Common myeloid progenitor, CD34-positive (primary cell): ENCODE measurements around the gene TRIM46.
A peak's percentile ranks its signal among the peaks of the same experiment; 100 is the strongest.
"Not testable (repeated sequence)": the region's sequence is repeated elsewhere in the genome, so short reads cannot be mapped to it uniquely, and the experiment has no call there.

Source experiments
- CTCF ChIA-PET: fragments of 350-600 bp; sonication (Branson Sonifier 250); formaldehyde crosslinking; loops from one replicate; lab custom pipeline; 2021; ENCODE audit warnings: antibody characterized with exemption; lab: Charles Lee
- POLR2A ChIA-PET: fragments of 350-600 bp; sonication (Branson Sonifier 250); formaldehyde crosslinking; loops from one replicate; lab custom pipeline; 2021; ENCODE audit warnings: antibody characterized with exemption; lab: Charles Lee
- DNase-seq, 3 donors: peaks; one replicate each; pipeline versions ENCODE4 v3.0.0 to v3.0.0-alpha.2; 2013
- H3K27ac ChIP-seq, 2 experiments: 1 replicate in 1 of 2; 2 replicates in 1 of 2; pipeline ENCODE4 v1.7.0; 2013; ENCODE audit warnings: inconsistent platforms in 2 of 2, low read length in 2 of 2, mild to moderate bottlenecking in 2 of 2, low read depth in 1 of 2, moderate library complexity in 1 of 2; ENCODE audit not compliant: severe bottlenecking in 2 of 2, insufficient read depth in 1 of 2, poor library complexity in 1 of 2
- H3K27me3 ChIP-seq, 5 experiments: replicated peaks in 2 of 5; 1 replicate in 3 of 5; 2 replicates in 2 of 5; pipeline versions ENCODE4 v1.6.1 to v1.7.0; 2013; ENCODE audit warnings: low read length in 4 of 5, mild to moderate bottlenecking in 2 of 5, moderate library complexity in 2 of 5, inconsistent platforms in 1 of 5; ENCODE audit not compliant: insufficient read depth in 5 of 5, control insufficient read depth in 4 of 5
- H3K36me3 ChIP-seq, 4 experiments: 1 replicate in 2 of 4; 2 replicates in 2 of 4; pipeline versions ENCODE4 v1.6.1 to v1.7.0; 2013; ENCODE audit warnings: low read length in 3 of 4, control low read depth in 1 of 4, mild to moderate bottlenecking in 1 of 4; ENCODE audit not compliant: control insufficient read depth in 4 of 4, insufficient read depth in 4 of 4
- H3K4me1 ChIP-seq, 4 experiments: 1 replicate in 3 of 4; 2 replicates in 1 of 4; pipeline versions ENCODE4 v1.6.1 to v1.7.1; 2013; ENCODE audit warnings: low read length in 3 of 4, mild to moderate bottlenecking in 3 of 4, control low read depth in 1 of 4, inconsistent platforms in 1 of 4, moderate library complexity in 1 of 4; ENCODE audit not compliant: control insufficient read depth in 4 of 4, insufficient read depth in 4 of 4; ENCODE audit errors: control extremely low read depth in 1 of 4
- H3K4me3 ChIP-seq, 7 experiments: 1 replicate in 4 of 7; 2 replicates in 3 of 7; pipeline versions ENCODE4 v1.5.1 to v1.7.0; 2013; ENCODE audit warnings: mild to moderate bottlenecking in 7 of 7, low read length in 6 of 7, moderate library complexity in 6 of 7, inconsistent platforms in 2 of 7, low read depth in 2 of 7, control low read depth in 1 of 7; ENCODE audit not compliant: insufficient read depth in 4 of 7, control insufficient read depth in 1 of 7; ENCODE audit errors: extremely low read depth in 1 of 7
- H3K9me3 ChIP-seq, 5 experiments: 1 replicate in 4 of 5; 2 replicates in 1 of 5; pipeline versions ENCODE4 v1.6.1 to v1.7.1; 2013; ENCODE audit warnings: low read length in 4 of 5, mild to moderate bottlenecking in 2 of 5, inconsistent platforms in 1 of 5, low read depth in 1 of 5, moderate library complexity in 1 of 5; ENCODE audit not compliant: control insufficient read depth in 4 of 5, insufficient read depth in 2 of 5; ENCODE audit errors: control extremely low read depth in 1 of 5
- WGBS: methylation state at CpG from one replicate; pipeline ENCODE4 v1.1.5; 2013; ENCODE audit not compliant: insufficient coverage; 5-methylcytosine and 5-hydroxymethylcytosine counted together

Gene TRIM46

DNA sequence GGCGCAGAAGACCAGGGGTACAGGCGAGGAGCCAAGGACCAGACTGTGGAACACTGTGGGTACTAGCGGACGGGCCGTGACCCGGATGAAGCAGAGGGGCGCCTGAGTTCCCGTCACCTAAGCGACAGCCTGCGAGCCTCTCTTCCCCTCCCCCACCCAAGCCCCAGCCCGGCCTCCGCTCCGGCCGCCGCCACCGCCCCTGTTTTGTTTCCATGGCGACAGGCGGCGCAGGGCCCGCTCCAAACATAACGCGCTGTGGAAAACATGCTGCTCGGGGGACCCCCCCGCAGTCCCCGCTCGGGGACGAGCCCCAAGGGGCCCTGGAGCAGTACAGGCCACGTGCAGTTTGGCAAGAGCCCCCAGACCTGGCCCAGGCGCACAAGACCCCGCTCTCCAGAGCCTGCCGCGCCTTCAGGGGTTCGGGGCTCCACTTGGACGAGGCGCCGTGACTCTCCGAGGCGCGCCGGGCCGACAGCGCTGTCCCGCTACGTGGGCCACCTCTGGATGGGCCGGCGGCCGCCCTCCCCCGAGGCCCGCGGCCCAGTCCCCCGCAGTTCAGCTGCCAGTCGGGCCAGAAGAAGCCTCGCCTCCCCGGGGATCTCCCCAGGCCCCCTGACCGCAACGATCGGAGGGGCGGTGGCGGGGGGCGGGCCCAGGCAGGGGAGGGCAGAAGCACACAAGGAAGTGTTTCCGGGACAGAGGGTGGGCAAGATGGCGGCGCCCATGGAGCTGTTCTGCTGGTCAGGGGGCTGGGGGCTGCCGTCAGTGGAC, 35.1 kb downstream of the TRIM46 start, which contains the start of gene MTX1:
TSS of gene MTX1 (plus strand) at position 155 of the 771 bp plus-strand sequence. CDS start at position 265, 110 bp downstream.
- H3K4me1 ChIP-seq = peaks cover 16 to 33% (median 31%) of the 10 kb centered on the region in 4 experiments
- H3K27me3 ChIP-seq = no peaks in the 10 kb centered on the region
- WGBS = 0% methylated on average over 58 of the region's 64 CpGs
- ChIA-PET POLR2A (interaction anchor here (0.7 to 2.1 kb wide), 4 partner anchors 15 to 115 kb away, joined by 3 to 8 read pairs (median 5); no protein-coding TSS in a partner anchor), CTCF (interaction anchor here (0.7 to 6.7 kb wide), 8 partner anchors 14 to 42 kb away, joined by 3 to 59 read pairs (median 20); partner anchors contain the start of gene KRTCAP2)
- H3K4me3 ChIP-seq = peak within 1 kb of the TSS; percentile 81 to 100 (median 90)
- H3K27ac ChIP-seq = peak within 1 kb of the TSS; percentile 98 to 99
- peak; percentile 87 to 96 (median 93) for DNase-seq
- H3K9me3 ChIP-seq = no peaks in the 10 kb centered on the region
- peaks cover 0 to 18% (median 3%) of the 10 kb centered on the region in 4 experiments for H3K36me3 ChIP-seq

DNA sequence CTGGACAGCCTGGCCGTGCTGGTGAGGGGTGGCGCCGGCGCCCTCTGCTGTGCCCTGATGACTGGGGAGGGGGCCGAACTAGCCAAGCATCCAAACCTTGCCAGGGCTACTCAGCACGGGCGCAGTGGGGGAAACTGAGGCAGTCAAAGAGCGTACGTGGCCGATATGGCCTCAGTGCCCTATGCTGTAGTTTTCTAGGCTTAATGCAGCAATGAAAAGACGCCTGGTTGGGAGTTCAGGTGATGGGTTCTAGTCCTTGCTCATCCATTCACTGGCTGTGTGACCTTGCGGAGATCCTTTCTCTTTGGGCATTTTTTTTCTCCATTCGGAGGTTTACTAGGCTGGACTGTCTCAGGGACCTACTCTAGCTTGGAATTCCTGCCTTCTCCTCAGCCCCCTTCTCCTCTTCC, 35.7 kb downstream of the TRIM46 start:
- peak overlapping the region; percentile 98 to 99 for H3K27ac ChIP-seq
- H3K27me3 ChIP-seq = no peaks in the 10 kb centered on the region
- peaks cover 16 to 33% (median 31%) of the 10 kb centered on the region in 4 experiments for H3K4me1 ChIP-seq
- H3K36me3 ChIP-seq = peaks cover 0 to 18% (median 3%) of the 10 kb centered on the region in 4 experiments
- ChIA-PET CTCF (interaction anchor here (0.9 to 6.7 kb wide), 6 partner anchors 15 to 42 kb away, joined by 3 to 59 read pairs (median 20); no protein-coding TSS in a partner anchor), POLR2A (interaction anchor here (0.7 to 2.1 kb wide), 4 partner anchors 16 to 114 kb away, joined by 3 to 8 read pairs (median 5); no protein-coding TSS in a partner anchor)
- peak overlapping the region; percentile 81 to 100 (median 90) for H3K4me3 ChIP-seq
- 5% methylated on average over 13 of the region's 13 CpGs for WGBS
- H3K9me3 ChIP-seq = no peaks in the 10 kb centered on the region
- no peak for DNase-seq

DNA sequence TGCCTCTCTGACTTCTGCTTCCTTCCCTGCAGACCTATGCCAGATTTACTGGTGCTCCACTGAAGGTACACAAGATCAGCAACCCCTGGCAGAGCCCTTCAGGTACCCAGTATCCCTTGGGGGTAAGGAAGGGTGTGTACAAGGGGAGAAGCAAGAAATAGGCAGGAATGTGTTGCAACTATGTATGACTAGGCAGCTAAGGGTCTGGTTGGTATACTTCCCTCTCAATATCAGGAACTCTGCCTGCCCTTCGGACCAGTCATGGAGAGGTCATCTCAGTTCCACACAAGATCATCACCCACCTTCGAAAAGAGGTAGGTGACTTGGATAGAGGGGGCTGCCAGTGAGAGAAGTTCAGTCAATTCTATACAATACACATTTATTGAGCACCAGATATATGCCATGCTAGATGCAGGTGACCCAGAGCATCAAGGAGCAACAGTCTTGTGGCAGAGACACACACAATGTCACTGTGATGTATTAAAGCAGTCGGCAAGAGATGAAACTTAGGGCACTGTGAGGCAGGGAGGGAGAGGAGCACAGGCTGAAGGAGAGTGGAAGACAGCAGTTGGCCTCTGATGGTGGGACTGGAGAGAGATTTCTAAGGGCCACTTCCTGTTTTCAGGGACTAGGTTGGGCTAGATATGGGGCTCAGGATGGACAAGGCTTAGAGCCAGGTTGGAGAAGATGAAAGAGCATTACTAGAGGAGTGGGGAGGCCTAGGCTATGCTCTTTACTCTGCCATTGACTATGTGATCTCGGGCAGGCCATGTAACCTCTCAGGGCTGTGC, 36.9 kb downstream of the TRIM46 start:
- DNase-seq = no peak
- Histone ChIP-seq H3K27me3 (no peaks in the 10 kb centered on the region), H3K4me1 (peaks cover 16 to 33% (median 31%) of the 10 kb centered on the region in 4 experiments), H3K36me3 (peaks cover 4 to 23% (median 8%) of the 10 kb centered on the region in 4 experiments), H3K27ac (no peak overlapping the region), H3K4me3 (peak overlapping the region in 2 of 7 experiments; percentile 37 to 100), H3K9me3 (no peaks in the 10 kb centered on the region)
- CTCF ChIA-PET = no interaction called here
- POLR2A ChIA-PET = no interaction called here
- WGBS = 100% methylated on average over 3 of the region's 4 CpGs

DNA sequence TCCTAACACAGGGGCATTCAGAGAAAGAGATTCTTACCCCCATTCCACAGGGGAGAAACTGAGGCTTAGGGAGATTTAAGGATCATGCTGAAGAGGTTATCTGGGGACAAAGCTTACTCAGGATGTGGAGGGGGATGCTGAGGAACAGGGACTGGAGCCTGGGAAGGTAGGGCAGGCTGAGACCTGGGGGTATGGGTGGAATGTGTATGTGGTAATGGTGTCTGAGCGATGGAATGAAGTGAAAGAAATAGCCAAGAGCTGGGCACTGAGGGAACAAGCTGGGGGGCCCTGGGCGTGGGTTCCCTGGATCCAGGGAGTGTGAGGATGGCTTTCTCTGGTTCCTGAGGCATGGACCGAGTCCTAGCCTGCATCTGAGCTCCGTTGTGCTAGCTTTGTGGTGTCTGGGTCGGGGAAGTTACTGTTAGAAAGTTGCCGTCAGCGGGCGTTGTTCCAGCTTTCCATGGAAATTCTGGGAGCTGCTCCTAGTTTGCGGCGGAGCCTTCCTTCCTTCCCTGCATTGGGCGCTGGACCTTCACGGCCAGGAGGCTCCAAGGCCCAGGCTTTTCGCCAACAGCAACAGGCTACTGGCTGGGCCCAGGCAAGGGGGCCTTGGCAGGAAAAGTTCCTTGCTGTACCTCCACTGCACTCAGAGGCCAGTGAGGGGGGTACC, 37.9 kb downstream of the TRIM46 start:
- 95% methylated on average over 8 of the region's 13 CpGs for WGBS
- peak overlapping the region in 1 of 7 experiments; percentile 37 for H3K4me3 ChIP-seq
- not testable (repeated sequence) for H3K27ac ChIP-seq

DNA sequence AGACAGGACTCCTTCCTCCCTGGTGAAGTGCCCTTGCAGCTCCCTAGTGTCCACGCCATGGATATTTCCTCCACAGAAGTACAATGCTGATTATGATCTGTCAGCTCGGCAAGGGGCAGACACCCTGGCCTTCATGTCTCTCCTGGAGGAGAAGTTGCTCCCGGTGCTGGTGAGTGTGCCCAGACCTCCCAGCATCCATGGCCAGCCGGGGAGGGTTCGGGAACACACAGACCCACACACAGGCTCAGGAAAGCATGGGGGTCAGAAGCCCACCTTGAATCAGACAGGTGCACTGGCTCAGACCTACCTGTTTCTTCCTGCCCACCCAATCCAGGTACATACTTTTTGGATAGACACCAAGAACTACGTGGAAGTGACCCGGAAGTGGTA, 38.4 kb downstream of the TRIM46 start:
- H3K4me3 ChIP-seq, H3K27me3 ChIP-seq, H3K9me3 ChIP-seq, H3K27ac ChIP-seq, DNase-seq, POLR2A ChIA-PET: not testable (repeated sequence)
- CTCF ChIA-PET = interaction anchor here (1.1 kb wide), 1 partner anchor 16 kb away, joined by 3 read pairs; no protein-coding TSS in a partner anchor
- H3K36me3 ChIP-seq = peaks cover 6 to 29% (median 9%) of the 10 kb centered on the region in 4 experiments
- peaks cover 16 to 28% (median 26%) of the 10 kb centered on the region in 4 experiments for H3K4me1 ChIP-seq
- 97% methylated on average over 3 of the region's 7 CpGs for WGBS

More for the DNA sequence above, 37.9 kb downstream of the TRIM46 start:
- Histone ChIP-seq H3K4me1 (peaks cover 16 to 33% (median 31%) of the 10 kb centered on the region in 4 experiments), H3K36me3 (peaks cover 5 to 27% (median 9%) of the 10 kb centered on the region in 4 experiments)
- DNase-seq, POLR2A ChIA-PET, H3K9me3 ChIP-seq, H3K27me3 ChIP-seq: not testable (repeated sequence)
- CTCF ChIA-PET = interaction anchor here (1.1 kb wide), 1 partner anchor 17 kb away, joined by 3 read pairs; no protein-coding TSS in a partner anchor

DNA sequence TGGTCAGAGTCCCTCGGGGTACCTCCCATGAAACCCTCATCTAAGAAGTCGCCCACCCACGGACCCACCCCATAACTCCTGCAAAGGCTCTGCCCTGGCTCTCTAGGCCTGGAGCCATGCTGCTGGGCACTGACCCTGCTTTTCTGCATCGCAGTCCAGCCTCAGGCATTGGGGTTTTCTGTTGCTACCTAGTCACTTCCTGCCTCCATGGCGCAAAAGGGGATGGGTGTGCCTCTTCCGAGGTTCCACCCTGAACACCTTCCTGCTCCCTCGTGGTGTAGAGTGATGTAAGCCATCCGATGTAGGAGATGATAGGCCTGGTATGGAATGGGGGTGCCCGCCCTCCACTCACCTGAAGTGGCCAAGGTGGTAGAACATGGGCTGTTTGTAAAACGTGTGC, 41.1 kb downstream of the TRIM46 start:
- H3K4me3 ChIP-seq, H3K9me3 ChIP-seq, CTCF ChIA-PET, POLR2A ChIA-PET, H3K27ac ChIP-seq, H3K27me3 ChIP-seq, DNase-seq: not testable (repeated sequence)
- WGBS = 83% methylated on average over 1 of the region's 10 CpGs
- H3K36me3 ChIP-seq = peaks cover 6 to 31% (median 10%) of the 10 kb centered on the region in 4 experiments
- peaks cover 12 to 19% (median 14%) of the 10 kb centered on the region in 4 experiments for H3K4me1 ChIP-seq
